DND-41 (cell line): ENCODE results near the gene PRTG.

Experiments used
- ATAC-seq: fragments of 200-7000 bp; cut with Tn5 transposase; 3 replicates; pipeline ENCODE4 v1.9.1; 2021; ENCODE audit warnings: low read depth; ENCODE audit not compliant: insufficient read depth
- DNase-seq: peaks from one replicate; pipeline ENCODE4 v3.0.0-alpha.2; 2020
- H2AFZ ChIP-seq: 2 replicates; pipeline ENCODE4 v1.6.0; 2012; ENCODE audit warnings: low read depth, low read length
- H3K27ac ChIP-seq: 2 replicates; pipeline ENCODE4 v1.5.1; 2012; ENCODE audit warnings: low read length, inconsistent platforms
- H3K27me3 ChIP-seq: fragments of 200-600 bp; sonication (generic); 2 replicates; pipeline ENCODE4 v1.6.0; 2012; ENCODE audit warnings: low read length, mild to moderate bottlenecking, inconsistent platforms; ENCODE audit not compliant: insufficient read depth, poor library complexity
- H3K36me3 ChIP-seq: 2 replicates; pipeline ENCODE4 v1.5.1; 2012; ENCODE audit warnings: low read length, inconsistent platforms; ENCODE audit not compliant: insufficient read depth
- H3K4me1 ChIP-seq: 2 replicates; pipeline ENCODE4 v1.5.1; 2012; ENCODE audit warnings: mild to moderate bottlenecking, low read length; ENCODE audit not compliant: insufficient read depth
- H3K4me2 ChIP-seq: 2 replicates; pipeline ENCODE4 v1.6.0; 2012; ENCODE audit warnings: mild to moderate bottlenecking, moderate library complexity, low read length, inconsistent platforms; ENCODE audit not compliant: insufficient read depth
- H3K4me3 ChIP-seq, 2 experiments: fragments of 200-600 bp in 1 of 2; shearing (Covaris generic) in 1 of 2; 2 replicates each; pipeline ENCODE4 v1.5.1; 2012 to 2016; ENCODE audit warnings: inconsistent platforms in 2 of 2, low read length in 2 of 2, mild to moderate bottlenecking in 2 of 2, low read depth in 1 of 2, moderate library complexity in 1 of 2
- H3K79me2 ChIP-seq: 2 replicates; pipeline ENCODE4 v1.6.0; 2012; ENCODE audit warnings: low read length, inconsistent platforms; ENCODE audit not compliant: insufficient read depth
- H3K9ac ChIP-seq: 2 replicates; pipeline ENCODE4 v1.6.0; 2012; ENCODE audit warnings: low read depth, mild to moderate bottlenecking, inconsistent platforms, low read length, moderate library complexity
- H3K9me3 ChIP-seq: 2 replicates; pipeline ENCODE4 v1.5.1; 2012; ENCODE audit warnings: low read length, moderate library complexity, mild to moderate bottlenecking, inconsistent platforms; ENCODE audit not compliant: insufficient read depth, severe bottlenecking
- H4K20me1 ChIP-seq: 2 replicates; pipeline ENCODE4 v1.6.0; 2012; ENCODE audit warnings: low read length; ENCODE audit not compliant: insufficient read depth
- EZH2 ChIP-seq: IDR thresholded peaks from 3 replicates; pipeline ENCODE4 v1.6.1; 2012; ENCODE audit warnings: borderline replicate concordance, low read depth, mild to moderate bottlenecking, moderate library complexity, low read length, inconsistent platforms; ENCODE audit not compliant: severe bottlenecking
- TF ChIP-seq, protein P1 (sequence below): IDR thresholded peaks from 2 replicates; pipeline ENCODE4 v1.5.1; 2012; ENCODE audit warnings: borderline replicate concordance, low read length, moderate library complexity, mild to moderate bottlenecking; ENCODE audit not compliant: poor library complexity, severe bottlenecking; ENCODE audit errors: extremely low read depth

Gene PRTG

GRCh38 chr15:55774113-55774970 lies 31.4 kb upstream of the PRTG start:
- H3K4me2 ChIP-seq = no peak overlapping the region

DNA sequence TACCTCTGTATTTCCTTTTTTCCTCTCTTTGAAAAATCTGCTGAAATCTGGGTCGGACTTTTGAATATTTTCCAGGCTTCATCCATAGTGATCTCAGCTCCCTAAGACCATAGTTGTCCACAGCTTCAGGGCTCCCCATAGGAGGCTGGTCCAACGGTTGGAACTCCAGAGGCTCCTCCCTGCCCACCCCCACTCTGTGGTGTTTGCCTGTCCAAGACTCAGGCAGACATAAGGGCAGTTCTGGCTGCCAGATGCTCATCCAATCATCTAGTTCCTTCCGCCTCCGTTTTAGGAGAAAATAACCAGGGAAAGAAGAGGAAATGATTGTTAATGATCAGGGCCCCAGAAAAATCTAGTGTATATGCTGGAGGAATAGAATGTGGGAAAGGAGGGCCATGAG lies 27.9 kb upstream of the PRTG start:
- Histone ChIP-seq H3K4me1 (no peaks in the 10 kb centered on the region), H3K36me3 (no peaks in the 10 kb centered on the region), H4K20me1 (no peaks in the 10 kb centered on the region), H3K4me2 (no peak overlapping the region), H2AFZ (no peak overlapping the region), H3K9me3 (no peaks in the 10 kb centered on the region), H3K27ac (no peak overlapping the region), H3K9ac (no peak overlapping the region), H3K4me3 (no peak overlapping the region), H3K79me2 (no peaks in the 10 kb centered on the region), H3K27me3 (no peaks in the 10 kb centered on the region)
- no peak for ATAC-seq
- no peak for DNase-seq
- no peak for TF ChIP-seq EZH2
- TF ChIP-seq, protein P1, sequence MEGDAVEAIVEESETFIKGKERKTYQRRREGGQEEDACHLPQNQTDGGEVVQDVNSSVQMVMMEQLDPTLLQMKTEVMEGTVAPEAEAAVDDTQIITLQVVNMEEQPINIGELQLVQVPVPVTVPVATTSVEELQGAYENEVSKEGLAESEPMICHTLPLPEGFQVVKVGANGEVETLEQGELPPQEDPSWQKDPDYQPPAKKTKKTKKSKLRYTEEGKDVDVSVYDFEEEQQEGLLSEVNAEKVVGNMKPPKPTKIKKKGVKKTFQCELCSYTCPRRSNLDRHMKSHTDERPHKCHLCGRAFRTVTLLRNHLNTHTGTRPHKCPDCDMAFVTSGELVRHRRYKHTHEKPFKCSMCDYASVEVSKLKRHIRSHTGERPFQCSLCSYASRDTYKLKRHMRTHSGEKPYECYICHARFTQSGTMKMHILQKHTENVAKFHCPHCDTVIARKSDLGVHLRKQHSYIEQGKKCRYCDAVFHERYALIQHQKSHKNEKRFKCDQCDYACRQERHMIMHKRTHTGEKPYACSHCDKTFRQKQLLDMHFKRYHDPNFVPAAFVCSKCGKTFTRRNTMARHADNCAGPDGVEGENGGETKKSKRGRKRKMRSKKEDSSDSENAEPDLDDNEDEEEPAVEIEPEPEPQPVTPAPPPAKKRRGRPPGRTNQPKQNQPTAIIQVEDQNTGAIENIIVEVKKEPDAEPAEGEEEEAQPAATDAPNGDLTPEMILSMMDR = no peak

More at GRCh38 chr15:55774113-55774970, 31.4 kb upstream of the PRTG start:
- Histone ChIP-seq H3K36me3 (no peaks in the 10 kb centered on the region), H3K9ac (no peak overlapping the region), H3K27ac (no peak overlapping the region), H2AFZ (no peak overlapping the region), H3K9me3 (no peaks in the 10 kb centered on the region), H3K4me3 (no peak overlapping the region), H4K20me1 (no peaks in the 10 kb centered on the region), H3K79me2 (no peaks in the 10 kb centered on the region), H3K4me1 (no peaks in the 10 kb centered on the region), H3K27me3 (no peaks in the 10 kb centered on the region)
- TF ChIP-seq, protein P1 = peak; percentile 67
- no peak for TF ChIP-seq EZH2
- ATAC-seq (peak; percentile 73), DNase-seq (peak; percentile 51)

DNA sequence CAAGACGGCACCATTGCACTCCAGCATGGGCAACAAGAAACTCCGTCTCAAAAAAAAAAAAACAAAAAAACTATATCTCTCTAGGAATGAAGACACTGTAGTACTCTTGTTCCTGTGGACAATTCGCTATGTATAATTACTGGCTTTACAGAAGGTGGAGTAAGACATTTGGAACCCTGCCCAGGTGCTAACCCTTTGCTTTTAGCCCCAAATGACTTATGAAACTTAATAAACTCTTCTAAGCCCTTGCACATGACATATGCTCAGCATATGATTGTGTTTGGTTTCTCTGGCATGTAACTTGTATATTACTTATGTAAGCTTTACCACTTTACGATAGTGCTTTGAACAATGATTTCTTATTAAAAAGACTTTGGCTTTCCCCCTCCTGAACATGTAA lies 27.3 kb upstream of the PRTG start:
- DNase-seq = no peak
- TF ChIP-seq, protein P1 = no peak
- no peak for TF ChIP-seq EZH2
- H3K4me1 ChIP-seq = no peaks in the 10 kb centered on the region
- no peaks in the 10 kb centered on the region for H3K9me3 ChIP-seq
- H3K79me2 ChIP-seq = no peaks in the 10 kb centered on the region
- H3K4me2 ChIP-seq = no peak overlapping the region
- no peak overlapping the region for H2AFZ ChIP-seq
- H4K20me1 ChIP-seq = no peaks in the 10 kb centered on the region
- H3K36me3 ChIP-seq = no peaks in the 10 kb centered on the region
- no peak overlapping the region for H3K9ac ChIP-seq
- ATAC-seq = no peak
- no peak overlapping the region for H3K27ac ChIP-seq
- no peak overlapping the region for H3K4me3 ChIP-seq
- no peaks in the 10 kb centered on the region for H3K27me3 ChIP-seq
